Neural cell (in vitro differentiated cells): ENCODE data around the gene PDC. TPM values are rescaled to one million over a fixed set of nuclear protein-coding genes. Genes with fewer than 3 reads are reported as not detected.

Experiments
- H2AFZ ChIP-seq: fragments of 200-600, 300-800 bp; sonication (generic), shearing (Covaris generic); 2 replicates; pipeline ENCODE4 v1.6.0; 2014; ENCODE audit warnings: low read depth, mild to moderate bottlenecking, antibody characterized with exemption, low read length, moderate library complexity
- H3F3A ChIP-seq: fragments of 200-600 bp; shearing (Covaris generic); 2 replicates; pipeline ENCODE4 v1.6.1; 2016; ENCODE audit warnings: mild to moderate bottlenecking, moderate library complexity, mixed read lengths, antibody characterized with exemption, low read length; ENCODE audit not compliant: insufficient read depth, poor library complexity, severe bottlenecking
- H3K27ac ChIP-seq: fragments of 200-600, 300-800 bp; sonication (generic), shearing (Covaris generic); 2 replicates; pipeline ENCODE4 v1.5.1; 2014; ENCODE audit warnings: mild to moderate bottlenecking, low read length, moderate library complexity
- H3K27me3 ChIP-seq: fragments of 300-800, 200-600 bp; sonication (generic), shearing (Covaris generic); 2 replicates; pipeline ENCODE4 v1.6.0; 2014; ENCODE audit warnings: mild to moderate bottlenecking, low read depth, low read length, moderate library complexity; ENCODE audit not compliant: insufficient read depth
- H3K36me3 ChIP-seq: fragments of 300-800, 200-600 bp; sonication (generic), shearing (Covaris generic); 2 replicates; pipeline ENCODE4 v1.5.1; 2014; ENCODE audit warnings: mild to moderate bottlenecking, antibody characterized with exemption, low read length, moderate library complexity; ENCODE audit not compliant: insufficient read depth
- H3K4me2 ChIP-seq: fragments of 300-800, 200-600 bp; sonication (generic), shearing (Covaris generic); 2 replicates; pipeline ENCODE4 v1.6.0; 2014; ENCODE audit warnings: mild to moderate bottlenecking, low read length
- H3K4me3 ChIP-seq: fragments of 300-800, 200-600 bp; sonication (generic), shearing (Covaris generic); 2 replicates; pipeline ENCODE4 v1.5.1; 2014; ENCODE audit warnings: mild to moderate bottlenecking, low read length, moderate library complexity
- H3K79me2 ChIP-seq: fragments of 200-600 bp; shearing (Covaris generic); replicated peaks from 2 replicates; pipeline ENCODE4 v1.6.0; 2014; ENCODE audit warnings: mild to moderate bottlenecking, low read length, moderate library complexity; ENCODE audit not compliant: insufficient read depth
- H3K9ac ChIP-seq: fragments of 300-800, 200-600 bp; sonication (generic), shearing (Covaris generic); 2 replicates; pipeline ENCODE4 v1.6.1; 2016; ENCODE audit warnings: mild to moderate bottlenecking, low read length, mixed read lengths
- H3K9me2 ChIP-seq: fragments of 200-600 bp; shearing (Covaris generic); 2 replicates; pipeline ENCODE4 v1.6.1; 2016; ENCODE audit warnings: mild to moderate bottlenecking, low read length, mixed read lengths; ENCODE audit not compliant: insufficient read depth
- H3K9me3 ChIP-seq: fragments of 200-600, 300-800 bp; sonication (generic), shearing (Covaris generic); 2 replicates; pipeline ENCODE4 v1.6.1; 2016; ENCODE audit warnings: mild to moderate bottlenecking, mixed run types, low read length, moderate library complexity, mixed read lengths
- H4K20me1 ChIP-seq: fragments of 200-600 bp; shearing (Covaris generic); 2 replicates; pipeline ENCODE4 v1.6.1; 2016; ENCODE audit warnings: mild to moderate bottlenecking, mixed run types; ENCODE audit not compliant: insufficient read depth
- EP300 ChIP-seq: fragments of 450-650 bp; conservative IDR thresholded peaks from 2 replicates; pipeline ENCODE4 v1.6.1; 2014; ENCODE audit warnings: antibody characterized with exemption, mild to moderate bottlenecking, moderate library complexity; ENCODE audit not compliant: poor library complexity, severe bottlenecking
- MXI1 ChIP-seq: fragments of 450-650 bp; conservative IDR thresholded peaks from 2 replicates; pipeline ENCODE4 v1.6.1; 2014; ENCODE audit warnings: antibody characterized with exemption, mild to moderate bottlenecking; ENCODE audit not compliant: poor library complexity, severe bottlenecking
- RAD21 ChIP-seq: fragments of 450-650 bp; conservative IDR thresholded peaks from 2 replicates; pipeline ENCODE4 v1.6.1; 2014; ENCODE audit warnings: antibody characterized with exemption, mild to moderate bottlenecking, moderate library complexity
- SMC3 ChIP-seq: fragments of 450-650 bp; conservative IDR thresholded peaks from 2 replicates; pipeline ENCODE4 v1.6.1; 2014; ENCODE audit warnings: antibody characterized with exemption, mild to moderate bottlenecking, moderate library complexity; ENCODE audit not compliant: poor library complexity
- TAF1 ChIP-seq: IDR thresholded peaks from 2 replicates; pipeline ENCODE4 v1.6.1; 2012; ENCODE audit warnings: low read depth
- polyA plus RNA-seq: library from polyadenylated mRNA; depleted of rRNA; stranded (reverse); fragments of >200 nt; gene quantifications from 2 replicates; pipeline ENCODE4 v1.2.3, GENCODE V29; 2014
- TF ChIP-seq, protein P1 (sequence below): fragments of 450-650 bp; IDR thresholded peaks from 2 replicates; pipeline ENCODE4 v1.5.1; 2014; ENCODE audit warnings: antibody characterized with exemption, mild to moderate bottlenecking, moderate library complexity; ENCODE audit not compliant: poor library complexity, severe bottlenecking
- TF ChIP-seq, protein P2 (sequence below): IDR thresholded peaks from 2 replicates; pipeline ENCODE4 v1.6.1; 2012; ENCODE audit warnings: borderline replicate concordance

The PDC gene
- polyA plus RNA-seq, 1 donor from 2014 or later, result not detected

DNA sequence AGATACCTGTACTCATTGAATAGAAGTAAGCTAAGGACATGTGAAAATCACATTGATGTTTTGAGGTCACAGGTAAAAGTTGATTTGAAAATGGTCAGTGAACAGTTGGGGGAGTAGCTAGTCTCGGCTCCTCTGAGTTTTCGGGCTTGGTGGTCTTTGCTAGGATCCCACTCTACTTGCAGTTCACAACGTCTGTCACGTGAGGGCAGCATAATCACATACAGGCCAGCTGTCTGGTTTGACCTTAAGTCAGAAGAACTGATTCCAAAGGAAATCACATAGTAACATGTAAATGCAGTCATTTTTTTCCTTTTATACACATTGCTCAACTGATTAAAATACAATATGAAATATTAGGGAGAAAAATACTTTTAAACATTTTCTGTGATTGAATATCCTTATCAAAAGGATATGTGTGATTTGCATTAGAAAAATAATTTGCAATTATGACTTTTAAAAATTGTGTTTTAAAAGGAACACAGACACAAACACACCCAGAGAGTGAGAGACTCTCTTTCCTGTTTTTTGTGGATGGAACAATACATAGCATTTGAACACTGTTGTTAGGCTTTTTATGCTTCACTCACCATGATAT is 21.8 kb upstream of the PDC start:
- H3K9ac ChIP-seq, result no peak overlapping the region
- no peaks in the 10 kb centered on the region for H3K27me3 ChIP-seq
- no peak overlapping the region for H3K4me3 ChIP-seq
- no peaks in the 10 kb centered on the region for H3K79me2 ChIP-seq
- no peak overlapping the region for H2AFZ ChIP-seq
- no peaks in the 10 kb centered on the region for H3K9me2 ChIP-seq
- no peaks in the 10 kb centered on the region for H4K20me1 ChIP-seq
- TF ChIP-seq, protein P1, sequence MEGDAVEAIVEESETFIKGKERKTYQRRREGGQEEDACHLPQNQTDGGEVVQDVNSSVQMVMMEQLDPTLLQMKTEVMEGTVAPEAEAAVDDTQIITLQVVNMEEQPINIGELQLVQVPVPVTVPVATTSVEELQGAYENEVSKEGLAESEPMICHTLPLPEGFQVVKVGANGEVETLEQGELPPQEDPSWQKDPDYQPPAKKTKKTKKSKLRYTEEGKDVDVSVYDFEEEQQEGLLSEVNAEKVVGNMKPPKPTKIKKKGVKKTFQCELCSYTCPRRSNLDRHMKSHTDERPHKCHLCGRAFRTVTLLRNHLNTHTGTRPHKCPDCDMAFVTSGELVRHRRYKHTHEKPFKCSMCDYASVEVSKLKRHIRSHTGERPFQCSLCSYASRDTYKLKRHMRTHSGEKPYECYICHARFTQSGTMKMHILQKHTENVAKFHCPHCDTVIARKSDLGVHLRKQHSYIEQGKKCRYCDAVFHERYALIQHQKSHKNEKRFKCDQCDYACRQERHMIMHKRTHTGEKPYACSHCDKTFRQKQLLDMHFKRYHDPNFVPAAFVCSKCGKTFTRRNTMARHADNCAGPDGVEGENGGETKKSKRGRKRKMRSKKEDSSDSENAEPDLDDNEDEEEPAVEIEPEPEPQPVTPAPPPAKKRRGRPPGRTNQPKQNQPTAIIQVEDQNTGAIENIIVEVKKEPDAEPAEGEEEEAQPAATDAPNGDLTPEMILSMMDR, result peak; percentile 91
- no peak for TF ChIP-seq TAF1
- no peak for TF ChIP-seq EP300
- TF ChIP-seq, protein P2, sequence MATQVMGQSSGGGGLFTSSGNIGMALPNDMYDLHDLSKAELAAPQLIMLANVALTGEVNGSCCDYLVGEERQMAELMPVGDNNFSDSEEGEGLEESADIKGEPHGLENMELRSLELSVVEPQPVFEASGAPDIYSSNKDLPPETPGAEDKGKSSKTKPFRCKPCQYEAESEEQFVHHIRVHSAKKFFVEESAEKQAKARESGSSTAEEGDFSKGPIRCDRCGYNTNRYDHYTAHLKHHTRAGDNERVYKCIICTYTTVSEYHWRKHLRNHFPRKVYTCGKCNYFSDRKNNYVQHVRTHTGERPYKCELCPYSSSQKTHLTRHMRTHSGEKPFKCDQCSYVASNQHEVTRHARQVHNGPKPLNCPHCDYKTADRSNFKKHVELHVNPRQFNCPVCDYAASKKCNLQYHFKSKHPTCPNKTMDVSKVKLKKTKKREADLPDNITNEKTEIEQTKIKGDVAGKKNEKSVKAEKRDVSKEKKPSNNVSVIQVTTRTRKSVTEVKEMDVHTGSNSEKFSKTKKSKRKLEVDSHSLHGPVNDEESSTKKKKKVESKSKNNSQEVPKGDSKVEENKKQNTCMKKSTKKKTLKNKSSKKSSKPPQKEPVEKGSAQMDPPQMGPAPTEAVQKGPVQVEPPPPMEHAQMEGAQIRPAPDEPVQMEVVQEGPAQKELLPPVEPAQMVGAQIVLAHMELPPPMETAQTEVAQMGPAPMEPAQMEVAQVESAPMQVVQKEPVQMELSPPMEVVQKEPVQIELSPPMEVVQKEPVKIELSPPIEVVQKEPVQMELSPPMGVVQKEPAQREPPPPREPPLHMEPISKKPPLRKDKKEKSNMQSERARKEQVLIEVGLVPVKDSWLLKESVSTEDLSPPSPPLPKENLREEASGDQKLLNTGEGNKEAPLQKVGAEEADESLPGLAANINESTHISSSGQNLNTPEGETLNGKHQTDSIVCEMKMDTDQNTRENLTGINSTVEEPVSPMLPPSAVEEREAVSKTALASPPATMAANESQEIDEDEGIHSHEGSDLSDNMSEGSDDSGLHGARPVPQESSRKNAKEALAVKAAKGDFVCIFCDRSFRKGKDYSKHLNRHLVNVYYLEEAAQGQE, result no peak
- peak; percentile 96 for TF ChIP-seq SMC3
- peak; percentile 95 for TF ChIP-seq RAD21
- no peak overlapping the region for H3K27ac ChIP-seq
- no peaks in the 10 kb centered on the region for H3F3A ChIP-seq
- no peaks in the 10 kb centered on the region for H3K9me3 ChIP-seq
- H3K36me3 ChIP-seq, result no peaks in the 10 kb centered on the region
- H3K4me2 ChIP-seq, result no peak overlapping the region

DNA sequence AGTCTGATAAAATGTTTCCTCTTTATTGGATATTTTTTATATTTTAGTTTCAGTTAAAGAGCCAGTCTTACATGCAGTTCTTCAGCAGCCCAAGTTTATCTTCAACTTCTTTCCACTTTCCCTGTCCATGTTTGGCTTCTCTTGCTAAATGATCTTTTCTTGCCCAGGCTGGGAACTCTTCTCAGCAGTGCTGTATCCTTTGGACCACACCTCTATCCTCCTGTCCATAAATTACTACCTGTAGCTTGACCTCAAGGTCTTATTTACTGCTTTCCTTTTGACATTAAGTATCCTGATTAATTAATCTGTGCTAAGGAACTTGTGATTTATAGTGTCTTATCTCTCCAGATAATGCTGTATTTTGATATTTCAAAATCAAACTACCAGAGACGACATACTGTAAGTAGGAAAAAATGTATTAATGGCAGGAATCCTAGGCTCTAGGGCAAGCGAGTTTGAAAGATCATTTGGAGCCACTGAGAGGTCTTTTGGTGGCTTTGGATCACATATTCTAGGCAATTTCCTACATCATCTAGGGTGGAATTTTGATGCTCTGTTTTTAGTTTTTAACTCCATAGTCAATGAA is 20.5 kb upstream of the PDC start:
- no peak overlapping the region for H3K9ac ChIP-seq
- peaks cover 3% of the 10 kb centered on the region for H3K9me2 ChIP-seq
- no peak overlapping the region for H3K4me3 ChIP-seq
- H3K27ac ChIP-seq, result no peak overlapping the region
- no peak overlapping the region for H2AFZ ChIP-seq
- H3K27me3 ChIP-seq, result no peaks in the 10 kb centered on the region
- H4K20me1 ChIP-seq, result no peaks in the 10 kb centered on the region
- no peaks in the 10 kb centered on the region for H3K36me3 ChIP-seq
- H3K4me2 ChIP-seq, result no peak overlapping the region
- TF ChIP-seq SMC3, result no peak
- TF ChIP-seq, protein P1, result no peak
- no peak for TF ChIP-seq EP300
- TF ChIP-seq, protein P2, result no peak
- no peak for TF ChIP-seq MXI1
- H3K79me2 ChIP-seq, result no peaks in the 10 kb centered on the region
- no peaks in the 10 kb centered on the region for H3F3A ChIP-seq
- H3K9me3 ChIP-seq, result no peaks in the 10 kb centered on the region
